ENCODE data around the gene CDK6. TPM values are rescaled to one million over a fixed set of nuclear protein-coding genes. Genes with fewer than 3 reads are reported as not detected.

Gene CDK6
- total and polyA plus RNA-seq, 10 donors = 0.91 to 37.8 (median 25.5) TPM

DNA sequence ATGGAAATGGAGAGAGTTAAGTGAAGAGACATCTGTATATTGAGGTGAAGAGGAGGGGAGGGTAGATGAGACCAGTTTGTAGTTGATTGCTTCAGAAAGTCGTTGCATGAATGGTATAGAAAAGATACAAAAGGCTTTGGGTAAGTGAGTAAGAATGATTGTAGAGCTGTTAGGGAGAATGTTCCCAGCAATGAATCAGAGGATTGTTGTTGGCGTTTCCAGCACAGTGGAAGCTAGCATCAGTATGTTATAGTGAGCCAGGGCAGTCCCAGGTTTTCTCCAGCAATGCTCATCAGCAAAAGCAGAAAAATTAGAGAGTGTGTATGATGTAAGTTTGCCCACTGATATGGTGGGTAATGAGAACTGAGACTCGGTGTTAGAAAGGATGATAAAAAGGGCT, 15.4 kb upstream of the CDK6 start:
- no peak for DNase-seq
- no peak overlapping the region for H3K4me3 ChIP-seq
- H3K9me3 ChIP-seq = no peaks in the 10 kb centered on the region
- TF ChIP-seq POLR2AphosphoS5 (IDR thresholded peaks at IDR 0.05) (no peak), POLR2A (IDR thresholded peaks at IDR 0.05) (no peak)
- TF ChIP-seq, protein P1, sequence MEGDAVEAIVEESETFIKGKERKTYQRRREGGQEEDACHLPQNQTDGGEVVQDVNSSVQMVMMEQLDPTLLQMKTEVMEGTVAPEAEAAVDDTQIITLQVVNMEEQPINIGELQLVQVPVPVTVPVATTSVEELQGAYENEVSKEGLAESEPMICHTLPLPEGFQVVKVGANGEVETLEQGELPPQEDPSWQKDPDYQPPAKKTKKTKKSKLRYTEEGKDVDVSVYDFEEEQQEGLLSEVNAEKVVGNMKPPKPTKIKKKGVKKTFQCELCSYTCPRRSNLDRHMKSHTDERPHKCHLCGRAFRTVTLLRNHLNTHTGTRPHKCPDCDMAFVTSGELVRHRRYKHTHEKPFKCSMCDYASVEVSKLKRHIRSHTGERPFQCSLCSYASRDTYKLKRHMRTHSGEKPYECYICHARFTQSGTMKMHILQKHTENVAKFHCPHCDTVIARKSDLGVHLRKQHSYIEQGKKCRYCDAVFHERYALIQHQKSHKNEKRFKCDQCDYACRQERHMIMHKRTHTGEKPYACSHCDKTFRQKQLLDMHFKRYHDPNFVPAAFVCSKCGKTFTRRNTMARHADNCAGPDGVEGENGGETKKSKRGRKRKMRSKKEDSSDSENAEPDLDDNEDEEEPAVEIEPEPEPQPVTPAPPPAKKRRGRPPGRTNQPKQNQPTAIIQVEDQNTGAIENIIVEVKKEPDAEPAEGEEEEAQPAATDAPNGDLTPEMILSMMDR (IDR thresholded peaks at IDR 0.05 in 8 of 11, conservative IDR thresholded peaks at IDR 0.05 in 3 of 11) = no peak
- intact Hi-C loops (cut with DNase I; ENCODE audit: low total_unique reads) = no loop called here
- no peak overlapping the region for H3K27ac ChIP-seq
- no peaks in the 10 kb centered on the region for H3K4me1 ChIP-seq
- H3K27me3 ChIP-seq (replicated peaks in 1 of 7) = no peaks in the 10 kb centered on the region
- no peaks in the 10 kb centered on the region for H3K36me3 ChIP-seq
- WGBS, 5 donors = 59 to 77% (median 65%) methylated on average over 3 of the region's 3 CpGs

DNA sequence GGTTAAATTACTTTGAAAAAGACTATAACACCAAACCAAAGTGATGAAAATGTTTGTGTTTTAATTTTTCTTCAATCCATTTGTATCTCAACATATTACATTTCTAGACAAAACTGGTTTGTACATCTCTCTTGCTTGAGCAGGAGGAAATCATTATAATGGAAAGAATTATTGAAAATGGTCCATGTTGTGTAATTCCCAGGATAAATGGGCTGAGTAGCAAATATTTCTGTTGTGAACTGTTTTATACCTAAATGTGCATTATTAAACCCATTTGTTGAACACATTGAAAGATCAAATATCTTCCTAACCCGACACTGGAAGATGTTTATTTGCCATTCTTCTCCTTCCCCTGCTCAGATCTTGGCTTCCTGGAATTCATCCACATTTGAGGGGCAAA, 14.1 kb upstream of the CDK6 start:
- WGBS, 5 donors = 83 to 94% (median 90%) methylated on average over 1 of the region's 1 CpG
- H3K36me3 ChIP-seq = no peaks in the 10 kb centered on the region
- H3K9me3 ChIP-seq = no peaks in the 10 kb centered on the region
- intact Hi-C loops (cut with DNase I; ENCODE audit: low total_unique reads) = no loop called here
- H3K4me3 ChIP-seq = no peak overlapping the region
- H3K27me3 ChIP-seq (replicated peaks in 1 of 7) = no peaks in the 10 kb centered on the region
- no peaks in the 10 kb centered on the region for H3K4me1 ChIP-seq
- TF ChIP-seq POLR2A (IDR thresholded peaks at IDR 0.05) = no peak
- no peak for TF ChIP-seq POLR2AphosphoS5 (IDR thresholded peaks at IDR 0.05)
- H3K27ac ChIP-seq = no peak overlapping the region
- DNase-seq = no peak

DNA sequence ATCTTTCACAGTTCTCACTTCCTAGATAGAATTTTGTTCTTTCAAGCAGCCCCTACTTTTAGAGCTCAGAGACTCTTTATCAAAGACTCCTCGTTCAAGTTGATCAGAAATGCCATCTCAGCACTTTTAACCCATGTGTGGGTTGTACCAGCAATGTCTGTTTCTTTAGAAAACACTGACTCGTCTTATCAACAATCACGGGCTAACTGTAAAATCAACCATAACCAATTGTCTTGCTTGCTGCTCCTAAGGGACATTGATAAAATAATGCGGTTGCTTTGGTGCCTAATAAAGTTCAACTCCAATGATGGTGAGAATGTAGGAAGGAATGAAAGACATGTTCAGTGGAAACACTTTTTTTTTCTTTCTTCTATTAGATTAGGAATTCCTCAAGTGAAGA, 12.9 kb upstream of the CDK6 start:
- TF ChIP-seq POLR2A (IDR thresholded peaks at IDR 0.05) (no peak), POLR2AphosphoS5 (IDR thresholded peaks at IDR 0.05) (no peak)
- TF ChIP-seq, protein P1 (IDR thresholded peaks at IDR 0.05 in 8 of 11, conservative IDR thresholded peaks at IDR 0.05 in 3 of 11) = no peak
- no peaks in the 10 kb centered on the region for H3K9me3 ChIP-seq
- H3K27ac ChIP-seq = no peak overlapping the region
- no peak for DNase-seq
- no peaks in the 10 kb centered on the region for H3K36me3 ChIP-seq
- WGBS, 5 donors = 65 to 80% (median 74%) methylated on average over 4 of the region's 4 CpGs
- no peaks in the 10 kb centered on the region for H3K4me1 ChIP-seq
- H3K27me3 ChIP-seq (replicated peaks in 1 of 7) = no peaks in the 10 kb centered on the region
- H3K4me3 ChIP-seq = no peak overlapping the region
- intact Hi-C loops (cut with DNase I; ENCODE audit: low total_unique reads) = no loop called here

DNA sequence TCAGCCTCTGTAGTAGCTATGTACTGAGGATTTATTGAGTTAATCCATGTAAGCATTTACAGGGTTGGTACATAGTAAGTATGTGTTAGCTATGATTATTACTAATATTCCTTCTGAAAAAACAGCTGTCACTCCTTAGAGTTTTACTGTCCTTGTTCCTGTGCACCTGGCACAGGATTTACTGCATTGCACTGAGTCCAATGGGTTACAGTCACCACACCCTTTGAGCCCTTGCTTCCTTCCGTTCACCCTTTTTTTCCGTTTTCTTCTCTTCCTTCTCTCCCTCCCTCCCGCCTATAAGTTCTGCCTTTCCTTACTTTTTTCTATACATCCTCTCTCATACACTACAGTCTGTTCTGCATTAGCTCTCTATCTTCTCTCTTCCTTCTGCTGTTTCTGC, 12.5 kb upstream of the CDK6 start:
- no peak for DNase-seq
- WGBS, 5 donors = 55 to 80% (median 72%) methylated on average over 3 of the region's 3 CpGs
- intact Hi-C loops (cut with DNase I; ENCODE audit: low total_unique reads) = no loop called here
- H3K27me3 ChIP-seq (replicated peaks in 1 of 7) = no peaks in the 10 kb centered on the region
- no peak overlapping the region for H3K27ac ChIP-seq
- no peaks in the 10 kb centered on the region for H3K4me1 ChIP-seq
- H3K9me3 ChIP-seq = no peaks in the 10 kb centered on the region
- no peaks in the 10 kb centered on the region for H3K36me3 ChIP-seq
- TF ChIP-seq, protein P1 (IDR thresholded peaks at IDR 0.05 in 8 of 11, conservative IDR thresholded peaks at IDR 0.05 in 3 of 11) = no peak
- TF ChIP-seq POLR2AphosphoS5 (IDR thresholded peaks at IDR 0.05) (no peak), POLR2A (IDR thresholded peaks at IDR 0.05) (no peak)
- no peak overlapping the region for H3K4me3 ChIP-seq

DNA sequence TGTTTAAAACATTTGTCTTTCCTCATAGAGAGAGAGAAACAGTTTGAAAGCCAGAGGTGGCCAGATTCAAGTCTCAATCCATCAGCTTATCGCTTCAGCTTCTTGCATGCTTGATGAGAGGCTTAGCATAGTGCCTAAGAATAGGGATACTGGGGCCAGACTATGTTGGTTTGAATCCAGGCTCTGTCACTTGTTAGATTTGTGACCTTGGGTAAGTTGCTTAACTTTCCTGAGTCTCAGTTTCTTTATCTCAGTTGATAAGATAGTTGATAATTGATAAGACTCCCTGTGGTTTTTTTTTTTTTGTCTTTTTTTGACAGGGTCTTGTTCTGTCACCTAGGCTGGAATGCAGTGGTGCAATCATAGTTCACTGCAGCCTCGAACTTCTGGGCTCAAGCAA, 12.1 kb upstream of the CDK6 start:
- H3K27me3 ChIP-seq (replicated peaks in 1 of 7) = no peaks in the 10 kb centered on the region
- H3K36me3 ChIP-seq = no peaks in the 10 kb centered on the region
- TF ChIP-seq, protein P1 (IDR thresholded peaks at IDR 0.05 in 8 of 11, conservative IDR thresholded peaks at IDR 0.05 in 3 of 11) = no peak
- TF ChIP-seq POLR2A (IDR thresholded peaks at IDR 0.05) (no peak), POLR2AphosphoS5 (IDR thresholded peaks at IDR 0.05) (no peak)
- H3K27ac ChIP-seq = no peak overlapping the region
- no peaks in the 10 kb centered on the region for H3K4me1 ChIP-seq
- DNase-seq = no peak
- H3K4me3 ChIP-seq = no peak overlapping the region
- intact Hi-C loops (cut with DNase I; ENCODE audit: low total_unique reads) = no loop called here
- 76 to 95% (median 85%) methylated on average over 2 of the region's 2 CpGs for WGBS, 5 donors
- no peaks in the 10 kb centered on the region for H3K9me3 ChIP-seq

Measured in spleen (tissue), 11 donors.